NCI-H774 (cell line): ENCODE results near the gene GPR15LG.
"Not testable (repeated sequence)": the region's sequence is repeated elsewhere in the genome, so short reads cannot be mapped to it uniquely, and the experiment has no call there.

ENCODE experiments used
- DNase-seq: peaks from one replicate; lab custom pipeline; 2025; lab: John Stamatoyannopoulos, UW

The GPR15LG gene

GRCh38 chr10:84166620-84167288, 6.8 kb upstream of the GPR15LG start:
- no peak for DNase-seq

DNA sequence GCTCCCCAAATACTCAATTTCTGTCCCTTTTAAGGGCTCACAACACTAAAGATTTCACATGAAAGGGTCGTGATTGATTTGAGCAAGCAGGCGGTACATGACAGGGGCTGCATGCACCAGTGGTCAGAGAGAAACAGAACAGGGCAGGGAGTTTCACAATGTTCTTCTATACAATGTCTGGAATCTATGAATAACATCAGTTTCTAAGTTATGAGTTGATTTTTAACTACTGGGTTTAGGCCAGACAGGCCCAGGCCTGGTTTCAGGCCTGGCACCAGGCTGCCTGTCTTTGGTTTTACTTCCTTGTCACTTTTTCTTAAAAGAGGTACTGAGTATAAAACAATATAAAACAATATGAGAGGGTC, 6.3 kb upstream of the GPR15LG start:
- not testable (repeated sequence) for DNase-seq

DNA sequence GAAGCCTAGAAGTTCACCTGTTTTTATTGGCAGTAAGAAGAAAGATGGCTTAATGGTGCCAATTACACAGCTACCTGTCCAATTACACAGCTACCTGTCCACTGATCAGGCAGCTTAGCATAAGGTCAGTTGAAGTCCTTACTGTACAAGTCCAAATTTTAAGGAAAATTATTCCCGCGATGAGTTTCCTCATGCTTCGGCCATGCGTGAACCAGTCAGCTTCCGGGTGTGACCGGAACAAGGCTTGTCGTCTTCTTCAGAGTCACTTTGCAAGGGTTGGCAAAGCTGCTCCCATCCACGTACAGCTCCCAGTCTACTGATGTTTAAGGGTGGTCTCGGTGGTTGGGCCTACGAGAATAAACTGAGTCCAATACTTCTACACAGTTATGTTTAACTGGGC, 5.2 kb upstream of the GPR15LG start:
- not testable (repeated sequence) for DNase-seq

DNA sequence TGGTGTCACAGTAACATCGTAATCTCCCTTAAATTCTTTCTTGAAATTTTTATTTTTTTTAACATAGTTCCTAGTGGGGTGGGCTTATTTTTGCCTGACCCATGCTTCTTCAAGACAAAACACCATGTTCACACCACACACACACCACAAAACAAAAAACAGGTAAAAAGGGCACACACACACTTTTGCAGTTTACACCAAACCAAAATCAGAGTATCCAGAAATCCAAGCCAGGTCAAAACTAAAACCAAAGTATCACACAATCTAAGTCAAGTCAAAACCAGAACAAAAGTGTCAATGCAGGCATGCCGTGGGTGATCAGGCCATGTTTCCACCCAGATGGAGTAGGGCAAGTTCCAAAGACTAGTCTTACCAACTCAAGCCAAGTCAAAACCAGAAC, 2.4 kb upstream of the GPR15LG start:
- DNase-seq: not testable (repeated sequence)

DNA sequence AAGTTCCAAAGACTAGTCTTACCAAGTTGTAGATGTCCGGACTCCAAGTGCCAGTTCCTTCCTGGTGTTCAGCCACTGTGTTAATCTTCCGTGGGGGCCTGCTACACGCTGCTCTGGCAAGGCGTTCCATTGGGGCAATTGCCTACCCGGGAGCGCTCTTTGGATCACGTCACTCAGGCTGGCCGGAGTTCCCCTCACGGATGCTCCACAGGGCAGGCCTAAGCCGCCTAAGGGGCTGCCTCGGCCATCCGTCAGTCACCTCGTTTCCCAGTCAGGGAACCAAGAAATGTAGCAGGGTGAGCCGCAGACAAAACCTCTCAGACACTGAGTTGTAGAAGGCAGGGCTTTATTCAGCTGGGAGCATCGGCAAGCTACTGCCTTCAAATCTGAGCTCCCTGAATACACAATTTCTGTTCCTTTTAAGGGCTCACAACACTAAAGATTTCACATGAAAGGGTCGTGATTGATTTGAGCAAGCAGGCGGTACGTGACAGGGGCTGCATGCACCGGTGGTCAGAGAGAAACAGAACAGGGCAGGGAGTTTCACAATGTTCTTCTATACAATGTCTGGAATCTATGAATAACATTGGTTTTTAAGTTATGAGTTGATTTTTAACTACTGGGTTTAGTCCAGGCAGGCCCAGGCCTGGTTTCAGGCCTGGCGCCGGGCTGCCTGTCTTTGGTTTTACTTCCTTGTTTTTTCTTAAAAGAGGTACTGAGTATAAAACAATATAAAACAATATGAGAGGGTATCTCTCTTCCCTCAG, 1.7 kb upstream of the GPR15LG start:
- not testable (repeated sequence) for DNase-seq

DNA sequence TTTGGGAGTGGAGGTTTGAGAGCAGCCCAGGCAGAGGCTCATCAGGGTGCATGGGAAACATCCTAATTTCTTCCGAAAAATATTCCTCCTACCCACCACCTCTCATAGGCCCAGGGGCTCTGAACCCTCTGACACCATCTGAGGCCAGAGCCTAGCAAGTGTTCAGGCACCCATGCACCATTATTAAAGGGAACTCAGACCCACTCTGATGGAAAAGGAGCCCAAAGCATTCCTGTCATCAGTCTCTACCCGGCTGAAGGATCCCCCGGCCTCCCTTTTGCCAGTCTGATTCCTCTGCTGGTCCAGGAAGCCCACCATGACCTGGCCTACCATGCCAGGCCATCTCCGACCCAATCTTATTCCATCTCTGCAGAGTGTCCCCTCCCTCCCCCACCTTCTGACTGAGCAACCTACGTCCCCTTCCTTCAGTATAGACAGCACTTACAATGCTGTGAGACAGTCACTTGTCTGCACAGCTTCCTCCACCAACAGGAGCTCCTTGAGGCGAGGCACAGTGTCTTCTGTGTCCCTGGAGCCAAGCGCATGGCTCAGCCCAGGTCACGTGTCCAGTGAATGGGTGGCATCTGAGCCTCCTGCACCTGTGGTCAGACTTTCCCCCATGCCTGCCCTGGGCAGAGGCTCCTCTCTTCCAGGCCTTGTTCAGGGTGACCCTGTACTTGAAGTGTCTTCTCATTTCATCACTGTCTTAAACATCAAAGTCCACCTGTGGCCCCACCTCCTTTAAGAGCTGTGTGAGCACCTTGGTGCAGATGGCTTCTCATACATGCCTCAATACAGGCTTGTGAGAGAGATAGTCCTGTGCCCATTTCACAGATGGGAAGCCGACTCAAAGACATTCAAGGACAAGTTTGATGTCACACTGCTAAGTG, 889 bp upstream of the GPR15LG start:
- DNase-seq: no peak

- DNase-seq: no peak
These were observed 1.8 kb downstream of the GPR15LG start for GRCh38 chr10:84175436-84175835.

GRCh38 chr10:84176351-84176750, 2.8 kb downstream of the GPR15LG start:
- no peak for DNase-seq

- no peak for DNase-seq
These were observed 3.4 kb downstream of the GPR15LG start for GRCh38 chr10:84176836-84177474.

- DNase-seq: no peak
These were observed 4.0 kb downstream of the GPR15LG start for GRCh38 chr10:84177541-84178141.

- DNase-seq: no peak
These were observed 4.6 kb downstream of the GPR15LG start for GRCh38 chr10:84178160-84178609.

GRCh38 chr10:84179059-84179710, 5.6 kb downstream of the GPR15LG start:
- DNase-seq: peak; percentile 27

GRCh38 chr10:84180386-84180785, 6.8 kb downstream of the GPR15LG start:
- not testable (repeated sequence) for DNase-seq

- no peak for DNase-seq
These were observed 8.0 kb downstream of the GPR15LG start for GRCh38 chr10:84181631-84182030.

DNA sequence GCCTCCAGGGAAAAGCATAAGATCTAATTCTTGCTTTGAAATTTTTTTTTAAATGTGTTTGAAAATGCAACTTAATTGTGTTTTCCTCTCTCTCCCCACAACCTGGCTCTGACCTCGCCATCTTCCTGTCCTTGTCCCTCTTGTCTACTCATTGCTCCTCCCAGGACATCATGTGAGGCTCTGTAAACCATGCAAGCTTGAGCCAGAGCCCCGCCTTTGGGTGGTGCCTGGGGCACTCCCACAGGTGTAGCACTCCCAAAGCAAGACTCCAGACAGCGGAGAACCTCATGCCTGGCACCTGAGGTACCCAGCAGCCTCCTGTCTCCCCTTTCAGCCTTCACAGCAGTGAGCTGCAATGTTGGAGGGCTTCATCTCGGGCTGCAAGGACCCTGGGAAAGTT, 10.9 kb downstream of the GPR15LG start:
- DNase-seq: no peak

DNA sequence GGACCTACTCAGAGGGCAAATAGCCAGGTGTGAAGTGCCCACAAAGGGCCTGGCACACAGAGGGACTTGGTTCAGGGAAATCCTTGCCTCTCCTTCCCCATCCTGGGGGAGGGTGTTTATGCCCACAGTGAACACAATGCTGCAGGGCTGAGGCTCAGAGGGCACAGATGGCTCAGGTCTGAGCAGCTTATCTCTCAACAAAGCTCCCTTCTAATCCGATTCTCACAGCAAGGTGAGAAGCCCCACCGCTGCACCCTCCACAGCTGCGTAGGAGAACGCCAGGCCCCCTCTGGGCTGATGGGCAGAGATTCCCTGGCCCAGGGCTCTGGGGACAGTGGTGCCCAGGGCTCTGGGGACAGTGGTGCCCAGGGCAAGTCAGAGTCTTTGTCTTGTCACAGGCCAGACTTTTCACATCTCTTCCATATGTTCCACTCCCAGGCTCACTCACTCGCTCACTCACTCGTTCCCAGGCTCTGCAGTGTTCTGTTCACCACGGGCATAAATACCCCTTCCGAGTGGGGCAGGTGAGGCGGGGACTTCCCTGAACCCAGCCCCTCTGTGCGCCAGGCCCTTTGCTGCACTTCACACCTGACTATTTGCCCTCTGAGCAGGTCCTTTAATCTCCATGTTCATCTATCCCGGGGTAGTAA, 12.1 kb downstream of the GPR15LG start:
- no peak for DNase-seq

DNA sequence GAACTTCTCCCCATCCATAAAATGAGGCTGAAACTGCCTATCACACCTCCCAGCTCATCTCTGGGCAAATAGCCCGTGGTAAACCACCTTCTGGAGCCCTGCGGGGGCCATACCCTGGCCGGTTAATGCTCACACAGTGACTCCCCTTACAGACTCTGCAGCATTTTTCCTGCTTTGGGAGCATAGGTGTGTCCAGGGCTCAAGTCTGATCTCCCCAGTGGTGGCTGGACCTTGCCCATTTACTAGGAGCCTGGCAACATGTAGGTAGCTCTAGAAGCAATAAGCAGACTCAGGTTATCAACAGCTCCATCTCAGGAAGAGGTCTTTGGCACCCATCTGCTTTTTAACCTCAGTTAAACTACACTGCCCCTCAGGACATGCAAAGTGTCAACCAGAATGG, 15.2 kb downstream of the GPR15LG start:
- DNase-seq: no peak

DNA sequence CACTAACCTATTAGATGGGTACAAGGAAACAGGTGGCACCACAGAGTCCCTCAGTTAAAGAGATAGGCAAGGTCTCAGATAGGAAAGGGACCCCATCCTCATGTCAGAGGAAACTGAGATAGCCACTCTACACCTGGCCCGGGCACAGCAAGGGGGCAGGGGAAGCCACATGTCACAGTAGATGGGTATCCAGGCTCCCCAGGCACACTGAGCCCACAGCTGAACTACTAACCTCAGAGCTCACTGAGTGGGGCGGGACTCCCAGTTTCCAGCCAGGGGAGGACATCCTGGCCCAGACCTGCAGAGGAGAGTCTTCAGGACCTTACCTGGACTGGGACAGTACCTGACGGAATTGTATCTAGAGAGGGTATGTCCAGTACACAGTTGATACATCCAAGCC, 17.0 kb downstream of the GPR15LG start:
- DNase-seq: no peak

- DNase-seq: no peak
These were observed 17.5 kb downstream of the GPR15LG start for GRCh38 chr10:84191106-84191505.

DNA sequence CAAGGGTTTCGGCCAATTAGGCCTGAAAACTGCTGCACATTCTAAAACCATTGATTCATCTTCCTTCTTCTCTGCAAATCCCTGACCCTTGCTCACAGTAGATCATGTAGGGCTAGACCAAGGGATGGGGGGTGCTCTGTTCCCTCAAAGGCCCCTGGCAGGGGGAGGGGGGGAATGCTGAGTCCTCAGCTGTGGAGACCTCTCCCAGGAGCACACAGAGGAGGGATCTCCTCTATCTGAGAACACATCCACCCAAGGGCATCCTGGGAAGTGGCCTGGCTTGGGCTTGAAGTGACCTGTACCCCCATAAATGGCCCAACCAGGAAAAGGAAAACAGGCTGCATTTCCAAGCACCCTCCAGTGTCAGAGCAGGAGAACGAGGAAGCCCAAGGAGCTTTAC, 19.7 kb downstream of the GPR15LG start:
- no peak for DNase-seq
